ENCODE data around the gene SUSD6.

SUSD6 gene

GRCh38 chr14:69611172-69612013 lies at the start of gene SUSD6:
Gene SUSD6 (plus strand): TSS chr14:69611596. CDS start chr14:69658593, 46,997 bp downstream.
- DNase-seq (ENCODE audit: low read depth, low spot score), result peak; percentile 88
- TF ChIP-seq CTCF (IDR thresholded peaks at IDR 0.05; ENCODE audit: low read depth, low read length), result no peak
- in situ Hi-C loops (cut with HindIII; ENCODE audit: low sequenced_read_pairs), result no loop called here
- H3K4me3 ChIP-seq (ENCODE audit: low read depth, low read length), result peak within 1 kb of the TSS; percentile 81

- no peak for TF ChIP-seq CTCF (IDR thresholded peaks at IDR 0.05; ENCODE audit: low read depth, low read length)
Measured at GRCh38 chr14:69561893-69562292, 49.5 kb upstream of the SUSD6 start.

DNA sequence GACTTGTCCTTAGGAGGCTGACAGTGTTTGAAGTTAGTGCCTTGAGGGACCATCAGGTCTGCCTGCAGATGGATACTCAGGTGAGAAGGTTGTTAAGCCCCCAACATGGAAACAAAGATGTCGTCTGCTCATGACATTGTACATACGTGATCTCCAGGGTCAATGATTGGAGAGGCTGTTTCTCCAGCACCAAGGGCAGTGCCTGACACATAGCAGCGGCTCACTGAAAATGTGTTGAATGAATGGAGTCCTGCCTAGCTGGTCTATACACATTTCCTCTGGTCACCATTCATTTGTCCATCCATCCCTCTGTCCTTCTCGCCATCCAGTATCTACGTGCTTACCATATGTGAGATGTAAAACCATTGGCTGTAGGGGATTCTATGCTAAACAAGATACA lies 43.8 kb upstream of the SUSD6 start:
- no peak for DNase-seq (ENCODE audit: low read depth, low spot score)
- no peak for TF ChIP-seq CTCF (IDR thresholded peaks at IDR 0.05; ENCODE audit: low read depth, low read length)
- in situ Hi-C loops (cut with HindIII; ENCODE audit: low sequenced_read_pairs), result no loop called here
- H3K4me3 ChIP-seq (ENCODE audit: low read depth, low read length), result no peak overlapping the region

More at GRCh38 chr14:69561893-69562292, 49.5 kb upstream of the SUSD6 start:
- in situ Hi-C loops (cut with HindIII; ENCODE audit: low sequenced_read_pairs), result no loop called here
- no peak overlapping the region for H3K4me3 ChIP-seq (ENCODE audit: low read depth, low read length)
- DNase-seq (ENCODE audit: low read depth, low spot score), result no peak

- in situ Hi-C loops (cut with HindIII; ENCODE audit: low sequenced_read_pairs), result no loop called here
- TF ChIP-seq CTCF (IDR thresholded peaks at IDR 0.05; ENCODE audit: low read depth, low read length), result no peak
- no peak overlapping the region for H3K4me3 ChIP-seq (ENCODE audit: low read depth, low read length)
- DNase-seq (ENCODE audit: low read depth, low spot score), result no peak
Measured at GRCh38 chr14:69569859-69570258, 41.5 kb upstream of the SUSD6 start.

DNA sequence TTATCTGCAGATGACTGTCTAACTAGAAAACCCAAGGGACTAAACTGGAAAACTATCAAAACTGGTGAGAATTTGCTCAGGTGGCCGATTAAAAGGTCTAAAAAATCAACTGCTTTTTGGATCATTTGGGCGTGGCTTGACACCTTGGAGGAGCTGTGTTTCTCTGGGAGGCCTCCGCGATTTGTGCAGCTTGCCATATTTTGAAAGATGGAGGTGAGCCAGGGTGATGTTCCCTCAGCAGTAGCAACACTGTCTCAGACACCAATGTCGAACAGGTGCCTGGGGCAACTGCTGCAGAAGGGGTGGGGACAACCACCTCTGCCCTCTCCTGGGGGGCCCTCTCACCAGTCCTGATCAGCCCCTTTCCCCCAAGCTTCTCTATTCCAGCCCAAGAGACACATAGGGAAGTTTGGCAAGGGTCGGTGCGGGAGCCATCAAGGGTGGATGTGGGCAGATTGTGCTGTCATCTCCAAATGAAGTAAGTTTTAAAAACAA lies 40.5 kb upstream of the SUSD6 start:
- in situ Hi-C loops (cut with HindIII; ENCODE audit: low sequenced_read_pairs), result no loop called here
- no peak for DNase-seq (ENCODE audit: low read depth, low spot score)
- no peak overlapping the region for H3K4me3 ChIP-seq (ENCODE audit: low read depth, low read length)
- TF ChIP-seq CTCF (IDR thresholded peaks at IDR 0.05; ENCODE audit: low read depth, low read length), result no peak

- DNase-seq (ENCODE audit: low read depth, low spot score), result no peak
- no peak overlapping the region for H3K4me3 ChIP-seq (ENCODE audit: low read depth, low read length)
- in situ Hi-C loops (cut with HindIII; ENCODE audit: low sequenced_read_pairs), result no loop called here
- TF ChIP-seq CTCF (IDR thresholded peaks at IDR 0.05; ENCODE audit: low read depth, low read length), result no peak
Measured at GRCh38 chr14:69571449-69572029, 39.9 kb upstream of the SUSD6 start.

Data from astrocyte of the spinal cord (primary cell).